ENCODE measurements around the gene MYMX.

MYMX gene

GRCh38 chr6:44224029-44224964, 7.6 kb downstream of the MYMX start:
- no peak for TF ChIP-seq CTCF (IDR thresholded peaks at IDR 0.05; ENCODE audit: low read depth, low read length, missing control alignments)
- DNase-seq (ENCODE audit: extremely low read depth, low read depth) = no peak
- H3K4me3 ChIP-seq (replicated peaks; ENCODE audit: low read depth, low read length) = peak overlapping the region; percentile 74

GRCh38 chr6:44224965-44225305, 8.2 kb downstream of the MYMX start:
- peak overlapping the region; percentile 74 for H3K4me3 ChIP-seq (replicated peaks; ENCODE audit: low read depth, low read length)
- TF ChIP-seq CTCF (IDR thresholded peaks at IDR 0.05; ENCODE audit: low read depth, low read length, missing control alignments) = no peak
- no peak for DNase-seq (ENCODE audit: extremely low read depth, low read depth)

- H3K4me3 ChIP-seq (replicated peaks; ENCODE audit: low read depth, low read length) = peak overlapping the region; percentile 74
- DNase-seq (ENCODE audit: extremely low read depth, low read depth) = no peak
Observed at GRCh38 chr6:44225579-44226325, 9.0 kb downstream of the MYMX start.

GRCh38 chr6:44226368-44227147, 9.8 kb downstream of the MYMX start:
- no peak for DNase-seq (ENCODE audit: extremely low read depth, low read depth)
- no peak for TF ChIP-seq CTCF (IDR thresholded peaks at IDR 0.05; ENCODE audit: low read depth, low read length, missing control alignments)
- peak overlapping the region; percentile 74 for H3K4me3 ChIP-seq (replicated peaks; ENCODE audit: low read depth, low read length)

More at GRCh38 chr6:44225579-44226325, 9.0 kb downstream of the MYMX start:
- no peak for TF ChIP-seq CTCF (IDR thresholded peaks at IDR 0.05; ENCODE audit: low read depth, low read length, missing control alignments)

- TF ChIP-seq CTCF (IDR thresholded peaks at IDR 0.05; ENCODE audit: low read depth, low read length, missing control alignments) = no peak
- no peak overlapping the region for H3K4me3 ChIP-seq (replicated peaks; ENCODE audit: low read depth, low read length)
- DNase-seq (ENCODE audit: extremely low read depth, low read depth) = no peak
Observed at GRCh38 chr6:44227148-44227793, 10.5 kb downstream of the MYMX start.

GRCh38 chr6:44228031-44228430, 11.3 kb downstream of the MYMX start:
- H3K4me3 ChIP-seq (replicated peaks; ENCODE audit: low read depth, low read length) = no peak overlapping the region
- no peak for TF ChIP-seq CTCF (IDR thresholded peaks at IDR 0.05; ENCODE audit: low read depth, low read length, missing control alignments)
- DNase-seq (ENCODE audit: extremely low read depth, low read depth) = no peak
